WTC11 (cell line): ENCODE measurements around the gene ANKRD23. TPM values are rescaled to one million over a fixed set of nuclear protein-coding genes. Genes with fewer than 3 reads are reported as not detected.

Source experiments
- ATAC-seq: fragments of 200-7000 bp; cut with Tn5 transposase; 2 replicates; pipeline ENCODE4 v1.10.0; 2021; ENCODE audit warnings: mild to moderate bottlenecking, moderate library complexity
- CTCF ChIA-PET: fragments of 300-600 bp; sonication (Branson Sonifier 250); formaldehyde crosslinking; loops from one replicate; lab custom pipeline; 2021; ENCODE audit warnings: antibody characterized with exemption; lab: Charles Lee
- POLR2A ChIA-PET: fragments of 350-600 bp; sonication (Branson Sonifier 250); formaldehyde crosslinking; loops from one replicate; lab custom pipeline; 2021; ENCODE audit warnings: antibody characterized with exemption; lab: Charles Lee
- DNase-seq: peaks from one replicate; pipeline ENCODE4 v3.0.0; 2021; ENCODE audit warnings: low spot score
- H3K27ac Mint-ChIP-seq: 2 replicates; pipeline ENCODE4 v1.8.0; 2021; ENCODE audit warnings: mixed read lengths
- H3K27me3 Mint-ChIP-seq: 2 replicates; pipeline ENCODE4 v1.8.0; 2021; ENCODE audit warnings: low read depth, mild to moderate bottlenecking, moderate library complexity, mixed read lengths
- H3K36me3 Mint-ChIP-seq: 2 replicates; pipeline ENCODE4 v1.8.0; 2021; ENCODE audit warnings: mixed read lengths
- H3K4me1 Mint-ChIP-seq: 2 replicates; pipeline ENCODE4 v1.8.0; 2022; ENCODE audit warnings: mixed read lengths
- H3K4me3 Mint-ChIP-seq: 2 replicates; pipeline ENCODE4 v1.8.0; 2021; ENCODE audit warnings: mild to moderate bottlenecking, moderate library complexity, mixed read lengths
- H3K9me3 Mint-ChIP-seq: 2 replicates; pipeline ENCODE4 v1.8.0; 2021; ENCODE audit warnings: mixed read lengths
- ATF1 ChIP-seq: sonication (generic); formaldehyde crosslinking; IDR thresholded peaks from 2 replicates; pipeline ENCODE4 v1.8.1; 2023; ENCODE audit warnings: mild to moderate bottlenecking, moderate library complexity, missing genetic modification reagents
- ATF2 ChIP-seq: sonication (generic); formaldehyde crosslinking; IDR thresholded peaks from 2 replicates; pipeline ENCODE4 v1.8.1; 2022; ENCODE audit warnings: low read depth, missing genetic modification reagents, borderline replicate concordance
- E2F4 ChIP-seq: sonication (generic); formaldehyde crosslinking; IDR thresholded peaks from 2 replicates; pipeline ENCODE4 v1.8.1; 2022; ENCODE audit warnings: low read depth, mild to moderate bottlenecking, moderate library complexity, missing genetic modification reagents, borderline replicate concordance
- FOXJ3 ChIP-seq: sonication (generic); formaldehyde crosslinking; IDR thresholded peaks from 2 replicates; pipeline ENCODE4 v1.9.0; 2021; ENCODE audit warnings: missing genetic modification reagents, mild to moderate bottlenecking, borderline replicate concordance
- FOXK1 ChIP-seq: sonication (generic); formaldehyde crosslinking; IDR thresholded peaks from 2 replicates; pipeline ENCODE4 v1.8.0; 2022; ENCODE audit warnings: mild to moderate bottlenecking, moderate library complexity, missing genetic modification reagents
- GRHL2 ChIP-seq: fragments of 250-450 bp; sonication (Bioruptor Pico); IDR thresholded peaks from 2 replicates; pipeline ENCODE4 v1.8.0; 2022; ENCODE audit warnings: mild to moderate bottlenecking, moderate library complexity; ENCODE audit not compliant: insufficient replicate concordance, severe bottlenecking
- HMGXB4 ChIP-seq: sonication (generic); formaldehyde crosslinking; IDR thresholded peaks from 2 replicates; pipeline ENCODE4 v1.8.1; 2023; ENCODE audit warnings: mild to moderate bottlenecking, moderate library complexity, missing genetic modification reagents
- MAX ChIP-seq: sonication (generic); formaldehyde crosslinking; IDR thresholded peaks from 2 replicates; pipeline ENCODE4 v1.8.0; 2022; ENCODE audit warnings: mild to moderate bottlenecking, missing genetic modification reagents
- MLX ChIP-seq: sonication (generic); formaldehyde crosslinking; IDR thresholded peaks from 2 replicates; pipeline ENCODE4 v1.8.1; 2023; ENCODE audit warnings: mild to moderate bottlenecking, missing genetic modification reagents, moderate library complexity
- MYBL2 ChIP-seq: sonication (generic); formaldehyde crosslinking; IDR thresholded peaks from 2 replicates; pipeline ENCODE4 v1.8.1; 2023; ENCODE audit warnings: mild to moderate bottlenecking, moderate library complexity, missing genetic modification reagents
- SMAD4 ChIP-seq: sonication (generic); formaldehyde crosslinking; IDR thresholded peaks from 2 replicates; pipeline ENCODE4 v1.8.0; 2022; ENCODE audit warnings: mild to moderate bottlenecking, missing genetic modification reagents
- SP1 ChIP-seq: sonication (generic); formaldehyde crosslinking; conservative IDR thresholded peaks from 2 replicates; pipeline ENCODE4 v1.8.1; 2022; ENCODE audit warnings: missing genetic modification reagents
- ZNF219 ChIP-seq: sonication (generic); formaldehyde crosslinking; IDR thresholded peaks from 2 replicates; pipeline ENCODE4 v1.8.0; 2023; ENCODE audit warnings: missing genetic modification reagents, mild to moderate bottlenecking, borderline replicate concordance
- ZNF232 ChIP-seq: sonication (generic); formaldehyde crosslinking; IDR thresholded peaks from 2 replicates; pipeline ENCODE4 v1.8.0; 2022; ENCODE audit warnings: mild to moderate bottlenecking, missing genetic modification reagents
- ZNF317 ChIP-seq: sonication (generic); formaldehyde crosslinking; IDR thresholded peaks from 2 replicates; pipeline ENCODE4 v1.8.1; 2023; ENCODE audit warnings: low read depth, mild to moderate bottlenecking, moderate library complexity, missing genetic modification reagents, borderline replicate concordance
- ZNF532 ChIP-seq: fragments of 250-450 bp; sonication (Bioruptor Pico); IDR thresholded peaks from 2 replicates; pipeline ENCODE4 v1.9.0; 2021; ENCODE audit warnings: mild to moderate bottlenecking, borderline replicate concordance
- ZSCAN18 ChIP-seq: fragments of 250-450 bp; sonication (Bioruptor Pico); IDR thresholded peaks from 2 replicates; pipeline ENCODE4 v2.1.2; 2022; ENCODE audit warnings: mild to moderate bottlenecking, moderate library complexity
- total RNA-seq: library from RNA; stranded (reverse); gene quantifications from 3 replicates; pipeline ENCODE4 v1.2.3, GENCODE V29; 2021

The ANKRD23 gene
- total RNA-seq, 1 experiment from 2014 or later, result 3.2 TPM

GRCh38 chr2:96847586-96847985, 3.8 kb upstream of the ANKRD23 start:
- POLR2A ChIA-PET, result interaction anchor here (0.9 kb wide), 1 partner anchor 9 kb away, joined by 4 read pairs; no protein-coding TSS in a partner anchor
- H3K4me1 Mint-ChIP-seq, result 0 out of 2 replicates have a peak, but pooled peaks cover 3% of the 10 kb centered on the region
- peaks cover 21% of the 10 kb centered on the region for H3K36me3 Mint-ChIP-seq
- CTCF ChIA-PET, result interaction anchor here (0.6 to 2.7 kb wide), 3 partner anchors 10 to 104 kb away, joined by 3 to 14 read pairs (median 6); partner anchors contain the start of gene ANKRD39
- no peak for TF ChIP-seq ZSCAN18 (CRISPR knock-in tag)
- TF ChIP-seq MLX (CRISPR knock-in tag), result no peak
- no peak for TF ChIP-seq ZNF232 (CRISPR knock-in tag)
- no peak for TF ChIP-seq ZNF532
- TF ChIP-seq ZNF317 (CRISPR knock-in tag), result no peak
- TF ChIP-seq ATF1 (CRISPR knock-in tag), result no peak
- no peak for TF ChIP-seq HMGXB4 (CRISPR knock-in tag)
- no peak for TF ChIP-seq MAX (CRISPR knock-in tag)
- no peak for TF ChIP-seq FOXJ3
- no peak for TF ChIP-seq SP1 (CRISPR knock-in tag)
- TF ChIP-seq GRHL2 (CRISPR knock-in tag), result no peak
- no peak for TF ChIP-seq MYBL2 (CRISPR knock-in tag)
- TF ChIP-seq ATF2, result no peak
- no peak for TF ChIP-seq ZNF219 (CRISPR knock-in tag)
- no peak for TF ChIP-seq FOXK1 (CRISPR knock-in tag)
- DNase-seq, result no peak
- H3K4me3 Mint-ChIP-seq, result no peak overlapping the region
- no peaks in the 10 kb centered on the region for H3K27me3 Mint-ChIP-seq
- no peaks in the 10 kb centered on the region for H3K9me3 Mint-ChIP-seq
- ATAC-seq, result no peak
- H3K27ac Mint-ChIP-seq, result 0 out of 2 replicates have a peak overlapping the region, but pooled peaks have one; percentile 48

- Mint-ChIP-seq H3K4me3 (no peak overlapping the region), H3K9me3 (no peaks in the 10 kb centered on the region), H3K36me3 (peaks cover 18% of the 10 kb centered on the region), H3K27ac (no peak overlapping the region), H3K4me1 (peaks cover 5% of the 10 kb centered on the region; the same call in 1 of the 2 replicates), H3K27me3 (no peaks in the 10 kb centered on the region)
- ATAC-seq (no peak), DNase-seq (no peak)
- POLR2A ChIA-PET, result interaction anchor here (0.6 kb wide), 1 partner anchor 30 kb away, joined by 4 read pairs; no protein-coding TSS in a partner anchor
- CTCF ChIA-PET, result interaction anchor here (1.6 to 2.7 kb wide), 2 partner anchors 11 to 104 kb away, joined by 6 to 14 read pairs; partner anchors contain the start of gene ANKRD39
- TF ChIP-seq ZNF232 (CRISPR knock-in tag) (no peak), E2F4 (CRISPR knock-in tag) (no peak), ZNF532 (no peak), SMAD4 (no peak)
Measured at GRCh38 chr2:96846825-96847224, 3.0 kb upstream of the ANKRD23 start.
